Coronary artery (tissue), 2 donors: ENCODE data around the gene LYZL6.

Experiments used
- DNase-seq: peaks from one replicate; pipeline ENCODE4 v3.0.0-alpha.2; 2017; ENCODE audit warnings: low spot score
- H3K27ac ChIP-seq, 2 donors: fragments of 200-600 bp; sonication (generic); one replicate each; pipeline ENCODE4 v1.5.1; 2016 to 2019
- H3K4me3 ChIP-seq: fragments of 200-600 bp; sonication (generic); 2 replicates; pipeline ENCODE4 v1.5.1; 2016; ENCODE audit warnings: mild to moderate bottlenecking, moderate library complexity
- CTCF ChIP-seq: fragments of 200-600 bp; sonication (generic); IDR thresholded peaks from one replicate; pipeline ENCODE4 v1.5.1; 2019; ENCODE audit warnings: antibody characterized with exemption

Gene LYZL6

DNA sequence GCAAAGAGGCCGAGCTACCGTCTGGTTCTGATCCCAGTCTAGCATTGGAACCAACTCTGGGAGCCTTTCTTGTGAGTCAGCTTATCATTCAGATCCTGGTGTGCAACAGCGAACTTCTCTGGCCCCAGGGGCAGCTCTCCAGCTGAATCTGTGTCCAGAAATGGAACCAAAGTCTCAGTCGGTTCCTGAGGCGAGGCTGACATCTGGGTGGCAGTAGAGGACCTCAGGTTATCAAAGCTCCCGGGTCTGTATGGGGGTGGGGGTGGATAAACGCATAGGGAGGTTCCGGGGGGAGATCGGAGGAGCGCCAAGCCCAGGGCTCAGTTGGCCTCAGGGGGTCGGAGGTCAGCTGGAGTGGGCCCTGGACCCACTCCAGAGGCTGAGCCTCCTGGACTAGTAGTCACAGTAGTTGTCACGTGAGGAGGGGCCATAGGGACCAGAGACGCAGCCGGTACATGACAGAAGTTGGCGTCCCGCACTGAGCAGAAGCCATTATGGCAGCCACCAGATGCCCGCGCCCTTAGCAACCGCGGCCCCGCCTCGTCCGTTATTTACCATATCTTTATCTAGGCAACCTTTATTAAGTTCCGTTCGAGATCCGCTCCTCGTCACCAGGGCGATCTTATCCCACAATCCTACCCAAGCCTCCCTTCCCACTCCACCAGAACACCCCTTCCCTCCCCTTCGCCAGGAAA lies 25.8 kb downstream of the LYZL6 start:
- no peak for DNase-seq
- H3K4me3 ChIP-seq, result no peak overlapping the region

GRCh38 chr17:35915153-35915964 lies 28.2 kb downstream of the LYZL6 start:
- Histone ChIP-seq H3K4me3 (no peak overlapping the region), H3K27ac (no peak overlapping the region)
- TF ChIP-seq CTCF, result no peak
- DNase-seq, result no peak

More for the DNA sequence above, 25.8 kb downstream of the LYZL6 start:
- no peak for TF ChIP-seq CTCF
- no peak overlapping the region for H3K27ac ChIP-seq

DNA sequence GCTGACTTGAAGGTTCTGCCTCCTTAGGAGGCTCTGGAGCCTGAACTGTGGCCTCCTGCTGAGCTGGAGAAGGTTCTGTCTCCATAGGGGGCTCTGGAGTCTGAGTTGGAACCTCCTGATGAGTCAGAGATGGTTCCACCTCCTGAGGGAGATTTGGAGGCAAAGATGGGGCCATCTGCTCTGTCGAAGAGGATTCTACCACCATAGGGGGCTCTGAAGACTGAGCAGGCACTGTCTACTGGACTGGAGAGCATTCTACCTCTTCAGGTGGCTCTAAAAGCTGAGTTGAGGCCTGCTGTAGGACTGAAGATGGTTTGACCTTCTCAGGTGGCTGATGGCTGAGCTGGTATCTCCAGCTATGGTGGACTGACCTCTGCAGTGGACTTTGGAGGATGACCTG lies 29.2 kb downstream of the LYZL6 start:
- DNase-seq, result no peak
- Histone ChIP-seq H3K4me3 (no peak overlapping the region), H3K27ac (no peak overlapping the region)
- no peak for TF ChIP-seq CTCF

GRCh38 chr17:35913609-35914008 lies 29.9 kb downstream of the LYZL6 start:
- TF ChIP-seq CTCF, result no peak
- no peak for DNase-seq
- H3K27ac ChIP-seq, result no peak overlapping the region
- H3K4me3 ChIP-seq, result no peak overlapping the region

GRCh38 chr17:35912942-35913341 lies 30.6 kb downstream of the LYZL6 start:
- TF ChIP-seq CTCF, result no peak
- Histone ChIP-seq H3K4me3 (no peak overlapping the region), H3K27ac (no peak overlapping the region)
- no peak for DNase-seq

DNA sequence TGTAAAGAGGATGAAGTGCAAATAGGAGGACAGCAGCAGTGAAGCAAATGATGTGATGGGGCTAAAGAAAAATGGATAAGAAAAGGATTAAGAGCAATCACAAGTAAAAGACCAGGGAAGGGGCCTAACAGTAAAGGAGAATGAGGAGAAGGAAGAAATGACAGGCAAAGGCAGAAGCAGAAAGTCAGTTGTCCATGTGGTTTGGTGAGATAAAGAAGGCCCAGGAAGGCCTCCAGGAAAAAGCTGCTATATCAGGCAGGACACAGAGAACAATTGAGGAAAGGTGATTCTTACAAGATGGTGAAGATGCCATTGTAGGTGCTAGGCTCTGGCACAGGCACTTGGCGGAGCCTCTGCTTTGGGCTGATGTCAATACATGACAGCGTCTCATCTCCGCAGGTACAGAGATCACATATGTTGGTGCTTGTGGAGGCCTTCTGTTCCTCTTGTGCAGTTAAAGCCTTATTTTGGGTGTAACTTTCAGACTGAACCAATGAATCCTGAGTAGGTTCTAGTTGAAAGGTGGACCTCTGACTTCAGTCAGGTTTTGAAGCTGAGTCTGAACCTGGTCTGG lies 31.1 kb downstream of the LYZL6 start:
- no peak for TF ChIP-seq CTCF
- Histone ChIP-seq H3K4me3 (no peak overlapping the region), H3K27ac (no peak overlapping the region)
- DNase-seq, result no peak
